ENCODE results near the gene NFE2.
"Not testable (repeated sequence)": the region's sequence is repeated elsewhere in the genome, so short reads cannot be mapped to it uniquely, and the experiment has no call there.

The NFE2 gene

DNA sequence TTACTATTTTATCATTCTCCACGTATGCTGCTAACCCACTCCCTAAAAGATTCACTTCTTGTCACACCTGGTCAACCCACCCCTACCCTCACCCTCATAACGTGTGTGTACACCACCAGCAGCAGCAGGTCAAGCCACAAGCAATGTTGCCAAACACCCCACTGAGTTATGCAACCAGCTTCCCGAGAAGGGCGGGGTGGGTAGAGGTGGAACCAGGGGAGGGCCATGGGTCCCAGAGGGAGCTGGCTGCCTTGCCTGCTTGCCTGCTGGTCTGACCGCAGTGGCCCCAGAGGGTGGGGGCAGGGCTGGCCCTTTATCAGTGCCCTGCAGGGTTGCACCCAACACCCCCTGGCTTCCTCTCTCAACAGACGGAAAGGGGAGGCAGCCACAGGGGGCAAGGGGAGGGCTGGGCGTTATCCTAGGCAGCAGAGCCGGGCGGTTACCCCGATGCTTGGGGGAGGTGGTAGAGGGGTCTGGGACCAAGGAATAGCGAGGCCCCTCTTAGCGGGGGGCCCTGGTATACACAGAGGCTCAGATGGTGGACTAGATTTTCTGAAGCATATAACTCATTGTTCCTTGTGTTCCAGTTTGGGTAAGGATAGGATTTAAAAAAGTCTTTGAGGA, 3.5 kb upstream of the NFE2 start:
- DNase-seq, result no peak

DNA sequence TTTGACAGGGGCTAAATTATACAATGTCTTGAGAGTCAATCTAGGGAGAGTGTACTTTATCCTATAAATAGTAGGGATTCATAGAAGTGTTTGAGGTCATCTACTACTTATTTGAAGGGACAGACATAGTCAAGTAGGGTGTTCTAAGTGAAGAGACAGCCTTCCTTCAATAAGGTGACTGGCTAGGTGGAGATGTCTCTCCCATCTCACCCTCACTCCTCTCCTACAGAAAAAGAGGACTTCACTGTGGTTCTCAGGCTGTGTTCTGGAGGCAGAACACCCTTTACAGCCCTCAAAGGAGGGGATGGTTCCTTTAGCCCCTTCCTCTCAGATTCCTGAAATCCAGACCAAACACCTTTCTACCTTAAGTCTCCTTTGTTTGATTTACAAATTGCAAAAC, 2.8 kb upstream of the NFE2 start:
- no peak for DNase-seq

DNA sequence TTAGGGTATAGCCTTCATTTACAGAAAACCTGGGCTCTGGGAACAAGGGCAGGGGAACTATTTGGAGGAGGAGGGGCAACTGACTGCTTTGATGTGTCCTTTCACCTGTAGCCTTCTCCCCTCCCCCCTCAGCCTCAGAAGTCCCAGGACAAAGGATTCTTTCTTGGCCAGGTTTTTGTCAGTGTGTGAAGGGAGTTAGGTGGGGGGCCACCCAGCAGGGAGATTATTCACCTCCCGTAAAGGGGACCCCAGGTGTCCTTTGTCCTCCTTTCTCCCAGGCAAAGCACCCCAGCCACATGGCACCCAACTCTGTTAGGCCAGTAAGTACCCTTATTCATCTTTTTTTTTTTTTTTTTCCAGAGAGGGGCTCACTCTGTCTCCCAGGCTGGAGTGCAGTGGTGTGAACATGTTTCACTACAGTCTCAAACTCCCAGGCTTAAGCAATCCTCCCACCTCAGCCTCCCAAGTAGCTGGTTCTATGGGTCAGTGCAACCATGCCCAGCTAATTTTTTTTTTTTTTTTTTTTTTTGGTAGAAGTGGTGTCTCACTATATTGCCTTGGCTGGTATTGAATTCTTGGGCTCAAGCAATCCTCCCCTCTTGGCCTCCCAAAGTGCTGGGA, 723 bp upstream of the NFE2 start:
- no peak for DNase-seq

DNA sequence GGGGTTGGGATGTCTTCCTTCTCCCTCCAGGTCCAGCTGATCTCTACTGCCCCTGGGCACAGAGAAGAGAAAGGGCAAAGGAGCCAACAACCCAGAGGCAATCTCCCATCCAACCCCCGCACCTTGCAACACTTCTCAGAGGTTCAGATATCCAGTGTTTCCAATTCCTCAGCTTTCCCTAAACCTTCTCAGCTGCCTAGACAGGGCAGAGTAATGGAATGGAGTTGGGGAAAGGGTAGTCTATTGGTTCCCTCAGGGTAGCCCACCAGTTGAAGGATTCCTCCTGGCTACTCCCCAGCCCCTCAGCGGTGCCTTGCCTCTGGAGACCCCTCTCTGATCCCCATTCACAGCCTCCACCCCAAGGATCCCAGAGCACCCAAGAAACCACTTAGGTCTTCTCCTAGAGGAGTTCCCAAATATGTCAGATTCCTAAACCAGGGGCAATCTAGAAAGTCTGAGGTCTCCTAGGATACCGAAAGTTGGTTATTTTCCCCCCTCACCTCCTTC, 537 bp downstream of the NFE2 start:
- no peak for DNase-seq

GRCh38 chr12:54299515-54300224, 1.1 kb downstream of the NFE2 start:
- no peak for DNase-seq

DNA sequence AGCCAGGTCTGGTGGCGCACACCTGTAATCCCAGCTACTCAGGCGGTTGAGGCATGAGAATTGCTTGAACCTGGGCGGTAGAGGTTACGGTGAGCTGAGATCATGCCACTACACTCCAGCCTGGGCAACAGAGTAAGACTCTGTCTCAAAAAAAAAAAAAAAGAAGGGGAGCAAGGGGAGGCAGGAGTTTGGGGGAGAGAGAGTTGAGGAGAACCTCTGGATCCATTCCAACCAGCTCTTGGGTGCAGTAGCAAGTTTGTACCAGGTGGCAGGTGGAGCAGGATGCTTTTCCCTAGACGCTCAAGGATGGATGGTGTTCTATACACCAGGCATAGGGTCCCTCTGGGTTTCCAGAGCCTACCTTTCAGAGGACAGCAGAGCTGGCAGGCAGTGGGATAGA, 1.9 kb downstream of the NFE2 start:
- DNase-seq, result no peak

GRCh38 chr12:54296393-54297099, 4.3 kb downstream of the NFE2 start:
- no peak for DNase-seq

DNA sequence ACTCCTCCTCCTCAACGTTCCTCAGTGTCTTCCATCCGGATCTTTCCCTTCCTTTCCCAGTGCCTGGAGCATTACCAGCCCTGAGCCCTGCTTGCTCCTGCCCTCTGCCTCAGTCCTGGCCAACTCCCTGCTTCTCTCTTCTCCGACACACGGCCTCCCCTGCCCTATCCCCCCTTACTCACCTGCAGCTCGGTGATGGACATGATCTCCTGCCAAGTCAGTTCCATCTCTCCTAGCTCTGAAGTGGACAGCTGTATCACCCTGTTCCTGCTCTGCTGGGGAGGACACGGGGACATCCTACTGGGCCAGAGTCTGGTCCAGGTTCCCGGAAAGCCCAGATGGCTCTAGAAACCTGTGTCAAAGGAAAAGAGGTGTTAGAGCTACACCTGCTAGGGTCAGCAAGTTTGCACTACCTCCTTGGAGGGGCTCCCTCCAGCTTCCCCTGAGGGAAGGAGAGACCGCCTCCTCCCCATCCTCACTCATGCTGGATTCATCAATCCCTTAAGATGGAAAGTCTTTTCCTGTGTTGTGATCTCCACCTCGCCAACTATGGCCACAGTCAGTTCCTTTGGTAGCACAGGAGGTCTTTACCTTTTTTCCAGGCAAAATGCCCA, 5.8 kb downstream of the NFE2 start:
- no peak for DNase-seq

DNA sequence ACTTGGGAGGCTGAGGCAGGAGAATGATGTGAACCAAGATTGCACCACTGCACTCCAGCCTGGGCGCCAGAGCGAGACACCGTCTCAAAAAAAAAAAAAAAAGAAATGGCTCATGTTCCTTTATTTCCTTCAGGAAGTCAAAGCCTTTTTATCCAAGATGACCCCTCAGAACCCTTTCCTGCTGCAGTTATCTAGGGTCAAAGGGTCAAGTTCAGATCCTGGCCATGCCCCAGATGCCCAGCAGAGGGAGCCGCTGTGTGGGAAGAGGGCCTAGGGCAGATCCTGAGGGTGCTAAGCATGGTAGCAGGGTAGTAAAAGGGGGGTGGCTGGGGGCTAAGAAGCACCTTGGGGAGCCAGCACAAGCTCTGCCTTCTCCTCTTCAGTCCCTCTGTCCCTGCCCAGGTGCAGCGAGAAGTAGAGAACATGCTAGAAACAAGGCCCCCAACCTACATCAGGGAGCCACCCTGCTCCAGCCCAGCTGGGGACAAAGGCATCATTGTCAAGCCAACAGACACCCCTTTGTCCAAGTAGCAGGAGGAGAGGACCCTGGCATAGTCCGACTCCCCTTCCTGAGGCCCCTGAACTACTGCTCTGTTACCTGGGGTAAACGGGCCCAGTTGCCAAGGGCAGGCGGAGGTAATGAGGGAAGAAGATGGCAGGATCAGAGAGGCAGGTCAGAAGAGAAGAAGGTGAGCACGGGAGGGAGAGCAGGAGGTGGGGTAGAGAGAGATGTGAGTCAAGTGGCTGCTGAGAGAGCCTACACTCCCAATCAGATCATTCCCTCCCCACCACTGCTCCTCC, 6.5 kb downstream of the NFE2 start:
- DNase-seq, result peak; percentile 65 to 70

- no peak for DNase-seq
Observed at GRCh38 chr12:54292931-54293241, 7.9 kb downstream of the NFE2 start.

DNA sequence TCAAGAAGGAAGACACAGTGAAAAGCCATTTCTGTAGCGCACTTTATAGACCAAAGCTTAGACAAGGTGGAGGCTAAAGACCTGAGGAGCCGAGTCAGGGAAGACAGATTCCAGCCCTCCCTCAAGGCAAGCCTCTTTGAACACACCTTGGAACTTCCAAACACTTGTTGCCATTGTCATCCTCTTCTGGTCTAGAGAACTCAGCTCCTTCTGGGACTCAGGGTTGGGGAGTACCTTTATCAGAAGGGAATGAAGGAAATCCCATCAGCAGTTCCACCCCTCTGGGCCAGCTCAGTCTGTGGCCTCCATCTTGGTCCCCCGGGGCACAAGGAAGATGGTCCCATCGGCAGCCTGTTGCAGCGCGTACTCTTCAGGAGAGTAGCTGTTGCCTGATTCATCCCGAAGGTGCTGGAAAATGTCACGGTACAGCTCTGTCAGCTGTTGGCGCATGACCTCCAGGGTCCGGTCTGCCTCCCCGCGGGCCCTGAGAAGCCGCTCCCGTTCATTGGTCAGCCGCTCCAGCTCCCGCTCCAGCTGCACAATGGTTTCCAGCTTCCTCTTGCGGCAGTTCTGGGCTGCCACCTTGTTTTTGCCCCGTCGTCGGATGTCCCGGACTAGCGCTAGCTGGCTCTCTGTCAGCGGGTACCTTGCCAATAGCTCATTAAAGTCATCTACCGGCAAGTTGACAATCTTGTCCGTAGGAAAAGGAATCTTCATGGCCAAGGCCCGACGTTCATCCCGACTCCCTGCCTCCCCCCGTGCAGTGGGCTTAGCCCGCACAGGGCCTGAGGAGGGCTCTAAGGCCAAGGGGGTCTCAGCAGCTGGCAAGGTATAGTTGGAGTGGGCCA, 8.5 kb downstream of the NFE2 start:
- no peak for DNase-seq

DNA sequence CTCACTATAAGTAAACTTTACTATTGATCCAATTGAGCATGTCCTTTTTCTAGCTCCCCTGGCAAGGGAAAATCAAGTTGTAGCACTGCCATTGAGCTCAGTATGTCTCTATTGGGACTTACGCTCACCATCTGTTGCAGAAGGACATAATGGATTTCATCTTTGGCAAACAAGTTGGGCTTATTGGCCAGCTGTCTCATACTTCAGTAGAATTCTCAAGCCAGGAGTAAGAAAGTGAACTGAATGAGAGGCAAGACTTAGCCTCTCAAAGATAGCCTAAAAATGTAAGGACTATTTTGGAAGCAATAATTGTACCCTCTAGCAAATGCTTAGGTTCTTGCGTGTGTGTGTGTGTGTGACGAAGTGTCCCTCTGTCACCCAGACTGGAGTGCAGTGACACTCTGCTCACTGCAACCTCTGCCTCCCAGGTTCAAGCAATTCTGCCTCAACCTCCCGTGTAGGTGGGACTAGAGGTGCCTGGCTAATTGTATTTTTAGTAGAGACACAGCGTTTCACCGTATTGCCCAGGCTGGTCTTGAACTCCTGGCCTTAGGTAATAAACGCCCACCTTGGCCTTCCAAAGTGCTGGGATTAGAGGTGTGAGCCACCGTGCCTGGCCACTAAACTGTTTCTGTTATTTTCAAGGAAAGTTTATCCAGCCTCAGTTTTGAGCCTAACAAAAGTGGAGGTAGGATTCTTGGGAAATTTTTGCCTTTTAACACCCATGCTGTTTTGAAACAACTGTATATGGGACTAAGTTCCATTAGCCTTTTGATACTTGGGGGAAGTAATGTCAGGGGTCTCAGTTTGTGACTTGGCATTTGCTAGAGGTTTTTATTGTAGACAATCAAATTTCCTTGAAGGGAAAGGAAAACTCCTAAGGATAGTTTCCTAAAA, 13.3 kb downstream of the NFE2 start:
- no peak for DNase-seq

- DNase-seq, result no peak
Observed at GRCh38 chr12:54286042-54287030, 14.5 kb downstream of the NFE2 start.

GRCh38 chr12:54285150-54286041, 15.4 kb downstream of the NFE2 start:
- no peak for DNase-seq

DNA sequence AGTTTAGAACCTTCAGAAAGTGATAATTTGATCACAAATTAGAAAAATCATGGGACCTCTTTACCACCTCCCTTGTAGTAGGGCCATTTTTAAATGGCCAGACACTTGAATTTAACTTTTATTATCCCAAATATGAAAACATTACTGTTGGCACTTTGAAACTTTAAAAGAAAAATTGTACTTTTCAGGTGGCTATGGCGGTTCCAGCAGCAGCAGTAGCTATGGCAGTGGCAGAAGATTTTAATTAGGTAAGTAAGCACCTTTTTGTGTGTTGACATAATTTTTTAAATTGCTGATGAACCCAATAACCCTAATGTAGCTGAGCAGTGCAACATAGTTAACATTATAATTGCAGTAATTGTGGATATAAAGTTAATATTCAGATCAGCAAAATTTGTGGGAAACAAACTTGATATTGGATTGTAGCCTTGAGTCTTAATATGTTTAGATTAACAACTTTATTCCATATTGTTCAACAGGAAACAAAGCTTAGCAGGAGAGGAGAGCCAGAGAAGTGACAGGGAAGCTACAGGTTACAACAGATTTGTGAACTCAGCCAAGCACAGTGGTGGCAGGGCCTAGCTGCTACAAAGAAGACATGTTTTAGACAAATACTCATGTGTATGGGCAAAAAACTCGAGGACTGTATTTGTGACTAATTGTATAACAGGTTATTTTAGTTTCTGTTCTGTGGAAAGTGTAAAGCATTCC, 16.6 kb downstream of the NFE2 start:
- DNase-seq, result not testable (repeated sequence)

DNA sequence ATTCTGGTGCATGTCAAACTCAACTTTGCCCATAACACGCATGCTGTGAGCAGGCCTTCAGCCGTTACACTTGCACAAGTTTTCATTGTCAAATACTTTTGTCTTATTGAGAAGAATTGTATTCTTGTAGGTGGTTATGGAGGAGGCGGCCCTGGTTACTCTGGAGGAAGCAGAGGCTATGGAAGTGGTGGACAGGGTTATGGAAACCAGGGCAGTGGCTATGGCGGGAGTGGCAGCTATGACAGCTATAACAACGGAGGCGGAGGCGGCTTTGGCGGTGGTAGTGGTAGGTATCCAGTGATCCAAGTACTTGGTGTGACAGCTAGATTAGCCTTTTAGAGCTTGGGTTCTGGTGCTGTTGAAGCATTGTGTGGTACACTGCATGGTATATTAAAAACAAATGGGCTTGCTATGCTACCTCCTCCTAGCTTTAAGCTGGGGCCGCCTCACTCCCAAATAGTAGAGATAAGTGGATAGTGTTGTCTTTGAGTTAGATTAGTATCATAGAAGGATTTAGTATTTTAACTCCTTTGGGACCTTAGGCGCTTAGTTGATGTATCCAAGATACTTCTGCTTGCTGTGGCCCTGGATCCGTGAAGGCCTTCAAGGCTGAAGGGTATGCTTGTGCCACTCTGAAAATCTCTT, 17.7 kb downstream of the NFE2 start:
- no peak for DNase-seq

- DNase-seq, result not testable (repeated sequence)
Observed at GRCh38 chr12:54281694-54282093, 19.1 kb downstream of the NFE2 start.
